Parathyroid adenoma (tissue), 2 donors: ENCODE results near the gene TSPAN14.
A peak's percentile ranks its signal among the peaks of the same experiment; 100 is the strongest.

Source experiments
- H2AFZ ChIP-seq: fragments of 300-600 bp; sonication (generic); one replicate; pipeline ENCODE4 v1.7.0; 2017; ENCODE audit warnings: antibody characterized with exemption, mild to moderate bottlenecking
- H3K27ac ChIP-seq: fragments of 300-600 bp; sonication (generic); one replicate; pipeline ENCODE4 v1.7.0; 2017
- H3K27me3 ChIP-seq: fragments of 300-600 bp; sonication (generic); one replicate; pipeline ENCODE4 v1.7.0; 2017; ENCODE audit warnings: low read length; ENCODE audit not compliant: control insufficient read depth, insufficient read depth
- H3K36me3 ChIP-seq: fragments of 300-600 bp; sonication (generic); one replicate; pipeline ENCODE4 v1.7.0; 2017; ENCODE audit warnings: low read length; ENCODE audit not compliant: control insufficient read depth, insufficient read depth
- H3K4me1 ChIP-seq: fragments of 300-600 bp; sonication (generic); one replicate; pipeline ENCODE4 v1.7.0; 2017; ENCODE audit warnings: control low read depth
- H3K4me2 ChIP-seq: fragments of 300-600 bp; sonication (generic); one replicate; pipeline ENCODE4 v1.7.0; 2017; ENCODE audit warnings: low read length
- H3K4me3 ChIP-seq: fragments of 300-600 bp; sonication (generic); one replicate; pipeline ENCODE4 v1.7.0; 2017; ENCODE audit warnings: low read depth, low read length
- H3K79me2 ChIP-seq: fragments of 300-600 bp; sonication (generic); one replicate; pipeline ENCODE4 v1.7.0; 2017; ENCODE audit warnings: control low read depth
- H3K9ac ChIP-seq: fragments of 300-600 bp; sonication (generic); one replicate; pipeline ENCODE4 v1.7.0; 2017; ENCODE audit warnings: mild to moderate bottlenecking
- H3K9me3 ChIP-seq: fragments of 300-600 bp; sonication (generic); one replicate; pipeline ENCODE4 v1.7.0; 2017; ENCODE audit warnings: low read length; ENCODE audit not compliant: control insufficient read depth
- CTCF ChIP-seq: fragments of 300-600 bp; sonication (generic); IDR thresholded peaks from one replicate; pipeline ENCODE4 v1.7.0; 2017; ENCODE audit warnings: antibody characterized with exemption, mild to moderate bottlenecking
- donor health status: primary hyperparathyroidism.

The TSPAN14 gene

DNA sequence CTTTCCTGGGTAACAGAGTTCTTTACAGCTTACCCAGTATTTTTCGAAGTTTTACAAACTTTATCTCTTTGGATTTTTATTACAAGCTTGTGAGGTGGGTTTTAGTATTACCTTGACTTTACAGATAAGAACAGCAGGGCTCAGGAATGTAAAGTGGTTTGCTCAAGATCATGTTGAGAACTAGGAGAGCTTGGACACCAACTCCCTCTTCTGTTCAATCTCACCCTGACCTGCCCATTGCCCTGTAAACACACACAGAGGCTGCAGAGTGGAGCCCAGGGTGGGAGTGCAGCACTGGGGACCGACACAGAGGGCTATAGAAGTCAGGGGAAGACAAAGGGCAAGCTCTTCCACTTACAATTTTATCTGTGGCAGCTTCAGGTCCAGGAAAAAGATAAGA is 4.6 kb upstream of the TSPAN14 start:
- H3K4me3 ChIP-seq: no peak overlapping the region
- H3K36me3 ChIP-seq: no peaks in the 10 kb centered on the region
- no peak overlapping the region for H3K4me2 ChIP-seq
- no peak for TF ChIP-seq CTCF
- no peak overlapping the region for H3K9ac ChIP-seq
- peaks cover 2% of the 10 kb centered on the region for H3K79me2 ChIP-seq
- H2AFZ ChIP-seq: no peak overlapping the region
- peaks cover 16% of the 10 kb centered on the region for H3K4me1 ChIP-seq
- no peaks in the 10 kb centered on the region for H3K27me3 ChIP-seq
- H3K27ac ChIP-seq: no peak overlapping the region
- H3K9me3 ChIP-seq: no peaks in the 10 kb centered on the region

GRCh38 chr10:80451132-80451531 is 3.0 kb upstream of the TSPAN14 start:
- no peak for TF ChIP-seq CTCF

GRCh38 chr10:80452069-80452468 is 2.0 kb upstream of the TSPAN14 start:
- Histone ChIP-seq H3K27ac (no peak overlapping the region), H3K4me3 (no peak overlapping the region), H3K9ac (no peak overlapping the region), H3K36me3 (no peaks in the 10 kb centered on the region), H2AFZ (no peak overlapping the region), H3K4me2 (no peak overlapping the region), H3K27me3 (no peaks in the 10 kb centered on the region), H3K9me3 (no peaks in the 10 kb centered on the region), H3K4me1 (peaks cover 15% of the 10 kb centered on the region), H3K79me2 (peaks cover 25% of the 10 kb centered on the region)
- no peak for TF ChIP-seq CTCF

More at GRCh38 chr10:80451132-80451531, 3.0 kb upstream of the TSPAN14 start:
- Histone ChIP-seq H3K79me2 (peaks cover 15% of the 10 kb centered on the region), H3K36me3 (no peaks in the 10 kb centered on the region), H2AFZ (no peak overlapping the region), H3K4me1 (peaks cover 19% of the 10 kb centered on the region), H3K27ac (no peak overlapping the region), H3K9me3 (no peaks in the 10 kb centered on the region), H3K9ac (no peak overlapping the region), H3K4me3 (no peak overlapping the region), H3K27me3 (no peaks in the 10 kb centered on the region), H3K4me2 (no peak overlapping the region)

DNA sequence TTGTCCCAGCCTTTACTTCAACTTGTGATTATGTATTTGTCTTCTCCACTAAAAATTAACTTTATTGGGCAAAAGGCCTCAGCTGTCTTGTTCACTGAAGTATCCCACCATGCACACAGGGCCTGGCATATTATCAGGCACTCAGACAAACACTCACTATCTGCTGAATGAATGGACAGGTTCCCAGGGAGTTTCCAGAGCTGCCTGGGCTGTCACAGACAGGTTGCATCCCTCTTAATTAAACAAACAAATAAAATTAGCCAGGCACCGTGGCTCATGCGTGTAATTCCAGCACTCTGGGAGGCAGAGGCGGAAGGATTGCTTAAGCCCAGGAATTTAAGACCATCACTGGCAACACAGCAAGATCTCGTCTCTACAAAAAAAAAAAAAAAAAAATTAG is 1.5 kb upstream of the TSPAN14 start:
- H3K9ac ChIP-seq: no peak overlapping the region
- H3K27me3 ChIP-seq: no peaks in the 10 kb centered on the region
- H2AFZ ChIP-seq: no peak overlapping the region
- TF ChIP-seq CTCF: no peak
- no peaks in the 10 kb centered on the region for H3K36me3 ChIP-seq
- peaks cover 16% of the 10 kb centered on the region for H3K4me1 ChIP-seq
- peaks cover 30% of the 10 kb centered on the region for H3K79me2 ChIP-seq
- H3K9me3 ChIP-seq: no peaks in the 10 kb centered on the region
- H3K4me2 ChIP-seq: no peak overlapping the region
- H3K27ac ChIP-seq: no peak overlapping the region
- no peak overlapping the region for H3K4me3 ChIP-seq

- H3K9me3 ChIP-seq: no peaks in the 10 kb centered on the region
- no peaks in the 10 kb centered on the region for H3K36me3 ChIP-seq
- H3K4me3 ChIP-seq: peak overlapping the region; percentile 53
- H3K27ac ChIP-seq: peak overlapping the region; percentile 83
- H3K4me1 ChIP-seq: peaks cover 22% of the 10 kb centered on the region
- peak overlapping the region; percentile 80 for H2AFZ ChIP-seq
- no peak for TF ChIP-seq CTCF
- peak overlapping the region; percentile 72 for H3K4me2 ChIP-seq
- H3K9ac ChIP-seq: no peak overlapping the region
- H3K27me3 ChIP-seq: no peaks in the 10 kb centered on the region
- peaks cover 36% of the 10 kb centered on the region for H3K79me2 ChIP-seq
Measured at GRCh38 chr10:80453056-80453841, 861 bp upstream of the TSPAN14 start.
